Right lung (tissue), 5 donors: ENCODE measurements around the gene CA10. TPM values are rescaled to one million over a fixed set of nuclear protein-coding genes. Genes with fewer than 3 reads are reported as not detected.

Source experiments
- DNase-seq, 2 donors: peaks; one replicate each; pipeline ENCODE4 v3.0.0-alpha.2; 2013
- polyA plus RNA-seq, 5 donors: library from polyadenylated mRNA; unstranded; fragments of 120-200 nt; gene quantifications; one replicate each; pipeline versions ENCODE4 v1.2.1 to v1.2.3, GENCODE V29; 2013; ENCODE audit warnings: inconsistent platforms in 1 of 5, low replicate concordance in 1 of 5; ENCODE audit not compliant: insufficient read length in 5 of 5, insufficient read depth in 1 of 5

The CA10 gene
- polyA plus RNA-seq, 5 donors, result 0.04 to 0.19 (median 0.17) TPM; not detected in 2

DNA sequence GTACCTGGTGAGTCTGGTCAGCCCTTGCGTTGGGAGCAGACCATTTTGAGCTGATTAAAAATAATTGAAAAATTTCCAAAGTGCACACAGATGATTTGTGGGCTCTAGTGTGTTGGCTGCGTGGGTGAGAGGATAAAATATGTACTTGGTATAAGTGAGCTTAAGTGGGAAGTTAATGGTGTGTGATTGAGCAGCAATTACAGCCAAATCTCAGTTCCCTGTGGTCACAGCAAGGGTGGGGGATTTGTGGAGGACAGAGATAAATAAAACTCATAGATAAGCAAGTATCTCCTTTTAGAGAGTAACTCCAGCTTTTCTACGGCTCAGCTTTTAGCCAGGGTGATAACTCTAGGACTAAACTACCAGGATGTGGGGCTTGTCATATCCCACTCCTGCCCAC is 507.7 kb downstream of the CA10 start:
- DNase-seq, result no peak

DNA sequence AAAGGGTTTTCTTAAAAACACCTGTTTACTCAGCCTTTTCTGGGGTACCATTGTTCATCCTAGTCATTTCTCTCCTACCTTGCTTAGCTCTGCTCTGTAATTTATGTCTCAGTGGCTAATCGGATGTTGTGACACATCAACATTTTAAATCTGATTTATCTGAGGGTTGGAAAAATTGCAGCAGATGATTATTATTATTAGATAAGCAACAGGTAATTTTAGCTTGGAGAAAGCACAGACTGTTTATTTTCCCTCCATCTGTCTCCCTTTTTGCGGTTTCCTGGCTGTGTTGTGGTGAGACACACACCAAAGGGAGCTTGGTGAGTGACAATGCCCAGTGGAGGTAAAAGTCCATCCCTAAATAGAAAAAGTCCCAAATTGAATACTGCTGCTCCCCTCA is 508.3 kb downstream of the CA10 start:
- DNase-seq, result no peak

DNA sequence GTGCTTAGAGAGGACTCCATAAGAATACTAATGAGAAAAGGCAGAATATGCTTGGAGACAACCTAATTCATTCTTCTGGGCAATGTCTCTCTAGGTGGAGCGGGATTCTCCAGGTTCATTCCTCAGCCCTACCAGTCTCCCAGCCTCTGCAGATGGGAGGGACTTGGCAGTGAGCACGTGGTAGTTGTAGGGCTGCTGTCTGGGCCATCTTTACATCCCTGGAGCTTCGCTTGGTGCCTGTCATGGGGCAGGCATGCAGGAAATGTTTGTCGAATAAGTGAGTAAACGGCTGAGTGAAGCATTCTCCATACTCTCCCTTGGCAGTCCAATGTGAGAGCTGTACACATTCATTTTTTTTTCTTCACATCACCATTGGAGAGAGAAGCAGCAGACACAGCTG is 510.7 kb downstream of the CA10 start:
- DNase-seq, result no peak

DNA sequence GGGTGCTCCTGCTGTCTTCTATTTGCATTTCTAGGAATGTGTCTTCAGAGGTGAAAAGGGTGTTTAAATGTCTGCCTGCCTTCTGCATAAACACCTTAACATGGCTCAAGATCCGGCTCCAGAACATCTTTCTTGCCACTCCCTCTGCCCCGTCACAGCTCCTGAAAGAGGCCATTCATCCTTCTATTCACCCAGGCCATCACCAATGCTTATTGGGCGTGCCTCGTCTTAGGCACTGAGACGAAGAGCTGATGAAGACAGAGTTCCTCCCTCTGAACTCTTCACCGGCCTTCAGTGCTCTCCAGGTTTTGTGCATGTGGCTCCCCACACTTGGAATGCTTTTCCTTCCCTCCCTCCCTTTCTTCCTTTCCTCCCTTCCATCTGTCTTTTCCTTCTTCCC is 511.4 kb downstream of the CA10 start:
- DNase-seq, result no peak

DNA sequence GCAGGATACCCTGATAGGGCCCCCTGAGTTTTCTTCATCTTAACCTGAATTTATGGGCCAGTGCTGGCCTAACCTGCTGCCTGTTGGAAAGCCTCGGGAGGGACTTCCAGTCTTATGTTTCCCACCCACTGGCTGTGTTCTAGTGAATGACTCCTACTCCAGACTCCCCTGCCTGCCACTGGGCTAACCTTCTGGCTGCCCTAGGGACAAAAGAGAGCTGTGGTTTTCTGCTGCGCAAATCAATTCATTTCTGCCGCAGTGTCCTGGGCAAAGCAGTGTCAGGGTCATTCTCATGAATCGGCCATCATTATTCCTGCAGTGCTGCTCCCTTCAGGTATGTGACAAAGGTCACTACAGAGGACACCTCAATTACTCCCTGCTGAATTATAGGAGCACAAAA is 512.0 kb downstream of the CA10 start:
- no peak for DNase-seq

DNA sequence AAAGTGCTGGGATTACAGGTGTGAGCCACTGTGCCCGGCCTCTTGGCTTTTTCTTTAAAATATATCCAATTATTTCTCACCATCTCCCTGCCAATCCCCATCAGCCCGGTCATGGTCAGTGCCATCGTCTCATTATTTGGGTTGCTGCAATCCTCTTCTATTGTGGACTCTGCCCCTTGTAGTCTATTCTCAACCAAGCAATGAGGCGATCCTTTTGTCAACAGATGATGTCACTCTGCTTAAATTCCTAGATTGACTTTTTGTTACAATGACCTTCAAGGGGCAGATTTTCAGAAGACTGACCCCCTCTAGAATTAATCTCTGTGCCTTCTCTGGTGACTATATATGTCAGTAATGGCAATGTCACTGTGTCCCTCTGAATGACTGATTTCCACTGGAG is 513.5 kb downstream of the CA10 start:
- no peak for DNase-seq

DNA sequence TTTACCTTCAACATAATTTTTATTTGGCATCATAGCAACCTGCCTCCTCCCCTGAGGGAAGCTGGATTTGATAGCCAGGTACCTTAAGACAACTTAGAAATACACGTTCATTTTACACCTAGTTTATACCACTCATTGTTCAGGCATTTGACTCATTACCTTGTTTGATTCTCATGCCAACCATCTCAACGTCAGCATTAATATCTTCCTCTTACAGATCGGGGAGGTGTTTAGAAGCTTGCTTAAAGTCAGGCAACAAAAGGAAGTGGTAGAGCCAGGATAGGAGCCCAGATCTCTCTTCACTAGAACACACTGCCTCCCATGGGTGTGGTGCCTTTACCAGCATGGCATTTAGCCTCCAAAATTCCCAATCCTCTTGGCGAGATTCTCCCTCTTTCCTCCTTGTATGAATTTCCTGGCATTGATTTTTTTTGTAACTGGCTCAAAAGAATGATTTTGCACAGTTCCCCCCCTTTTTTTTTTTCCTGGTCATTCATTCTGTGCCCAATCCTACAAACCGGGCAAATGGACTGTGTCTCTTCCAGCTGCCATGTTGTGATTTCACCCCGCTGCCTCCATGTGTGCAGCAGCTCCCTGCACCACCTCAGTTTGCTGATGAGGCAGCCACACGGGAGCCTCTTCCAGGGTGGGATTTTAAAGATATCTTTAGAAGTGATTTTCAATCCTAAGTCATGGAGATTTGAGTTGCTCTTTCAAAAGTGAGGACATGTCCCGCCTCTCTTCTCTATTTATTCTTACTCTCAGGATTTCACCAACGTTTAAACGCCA is 514.6 kb downstream of the CA10 start:
- DNase-seq, result no peak

DNA sequence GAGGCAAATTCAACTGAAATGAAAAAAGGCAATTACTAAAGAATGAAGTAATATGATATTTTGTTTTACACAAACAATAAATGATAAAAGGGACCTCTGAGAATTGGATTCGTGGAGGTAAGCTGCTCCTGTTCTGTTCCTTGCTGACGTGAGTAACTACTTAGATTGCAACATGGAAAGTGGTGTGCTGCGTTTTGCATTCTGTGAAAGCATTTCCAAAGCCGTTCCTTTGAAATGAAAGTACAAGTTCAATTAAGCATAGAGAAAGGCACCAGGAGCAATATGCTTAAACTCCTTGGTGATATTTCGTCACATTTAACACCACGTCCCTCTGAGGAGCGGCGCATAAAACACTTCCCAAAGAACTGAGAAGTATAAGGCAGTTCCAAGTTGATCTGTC is 516.5 kb downstream of the CA10 start:
- DNase-seq, result no peak

DNA sequence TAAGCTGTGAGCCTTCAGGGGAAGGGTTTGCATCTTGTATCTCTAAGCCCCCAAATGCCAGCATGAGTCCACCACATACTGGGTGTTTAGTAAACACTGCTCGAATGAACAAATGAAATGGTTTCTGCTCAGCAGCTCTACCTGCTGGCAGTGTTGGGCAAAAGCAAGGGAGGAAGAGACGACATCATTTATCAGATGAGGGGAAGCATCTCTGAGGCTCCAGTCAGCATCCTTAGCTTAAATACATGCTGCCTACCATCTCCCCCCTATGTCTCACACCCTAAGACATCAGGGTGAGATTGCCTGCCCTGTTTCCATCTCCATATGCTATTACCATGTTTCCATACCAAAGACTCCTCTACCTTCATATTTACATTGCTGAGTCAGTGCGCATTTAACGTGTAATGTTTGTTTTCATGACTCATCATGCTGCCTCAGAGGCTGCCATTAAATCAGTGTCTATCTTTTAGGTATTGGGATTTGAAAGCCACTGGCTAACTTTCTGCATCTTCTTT is 518.3 kb downstream of the CA10 start:
- no peak for DNase-seq

DNA sequence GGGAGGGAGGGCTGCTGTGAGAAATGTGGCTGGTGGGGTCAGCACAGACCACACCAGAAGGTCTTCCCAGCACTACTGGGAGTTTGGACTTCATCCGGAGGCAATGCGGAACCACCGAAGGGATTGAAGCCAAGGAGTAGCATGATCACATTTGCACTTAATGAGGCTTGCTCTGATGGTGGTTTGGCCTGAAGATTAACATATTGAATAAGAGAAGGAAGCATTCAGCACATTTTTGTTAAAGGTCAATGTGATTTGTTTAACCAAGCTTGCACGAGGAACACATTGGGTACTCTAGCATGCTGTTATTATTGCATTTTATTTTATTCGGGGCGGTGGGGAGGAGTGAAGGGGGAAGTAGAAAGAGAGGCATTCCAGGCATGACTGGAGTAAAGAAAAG is 519.5 kb downstream of the CA10 start:
- peak; percentile 28 to 38 for DNase-seq

DNA sequence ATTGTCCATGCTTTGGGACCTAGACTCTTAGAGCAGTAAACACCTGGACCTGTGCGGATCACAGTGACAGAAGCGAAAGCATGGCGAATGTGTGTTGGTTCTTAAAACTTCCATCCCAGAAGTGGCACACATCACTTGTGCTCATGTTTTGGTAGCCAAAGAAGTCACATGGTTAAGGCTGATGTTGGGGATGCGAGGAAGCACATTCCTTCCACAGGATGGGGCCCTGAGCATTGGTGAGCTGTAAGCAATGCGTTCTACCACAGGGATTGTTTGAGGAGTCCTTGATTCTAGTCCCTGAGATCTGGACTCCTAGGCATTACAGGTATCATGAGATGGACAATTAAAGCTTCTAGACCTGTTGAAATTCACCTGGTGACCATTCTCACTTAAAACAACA is 522.2 kb downstream of the CA10 start:
- no peak for DNase-seq

DNA sequence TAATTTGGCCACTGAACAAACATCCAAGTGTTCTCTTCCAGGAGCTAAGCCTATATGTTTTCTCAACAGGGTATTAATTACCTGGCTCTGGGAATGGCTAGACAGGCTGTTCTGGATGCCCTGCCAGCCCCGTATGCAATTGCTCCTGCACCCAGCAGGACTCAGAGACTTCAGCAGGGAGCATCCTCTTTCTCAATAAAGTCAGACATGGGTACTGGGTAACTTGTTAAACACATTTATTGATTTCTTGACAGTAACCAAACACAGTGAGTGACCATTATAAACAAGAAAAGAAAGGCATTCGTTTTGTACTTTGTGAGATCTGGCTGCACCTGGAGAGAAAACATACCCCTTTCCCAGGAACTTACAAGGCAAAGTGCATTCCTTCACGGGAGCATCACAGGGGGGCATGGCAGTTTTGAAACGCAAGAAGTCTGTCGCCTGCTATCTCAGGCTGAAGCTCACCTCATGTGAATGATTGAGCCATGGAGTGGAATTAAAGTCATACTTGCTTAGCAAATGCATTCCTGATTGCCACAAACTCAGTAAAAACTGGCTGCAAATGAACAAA is 528.3 kb downstream of the CA10 start:
- DNase-seq, result no peak

DNA sequence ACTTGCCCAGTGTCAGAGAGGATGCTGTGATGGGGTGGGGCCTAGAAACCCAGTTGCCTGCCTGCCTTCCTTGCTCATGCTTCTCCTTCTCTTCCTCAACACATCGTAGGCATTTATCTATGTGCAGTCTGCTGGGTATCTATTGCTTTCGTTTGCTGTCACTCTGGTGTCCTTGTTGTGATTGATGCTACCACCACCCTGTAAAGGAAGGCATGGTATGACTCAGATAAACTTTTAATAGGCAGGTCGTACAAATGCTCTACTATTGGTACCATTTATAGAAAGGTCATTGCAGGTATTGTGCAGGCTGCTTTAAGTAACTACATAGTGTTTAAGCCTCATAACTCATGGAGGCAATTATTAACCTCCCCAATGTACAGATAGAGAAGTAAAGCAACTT is 529.3 kb downstream of the CA10 start:
- DNase-seq, result no peak

DNA sequence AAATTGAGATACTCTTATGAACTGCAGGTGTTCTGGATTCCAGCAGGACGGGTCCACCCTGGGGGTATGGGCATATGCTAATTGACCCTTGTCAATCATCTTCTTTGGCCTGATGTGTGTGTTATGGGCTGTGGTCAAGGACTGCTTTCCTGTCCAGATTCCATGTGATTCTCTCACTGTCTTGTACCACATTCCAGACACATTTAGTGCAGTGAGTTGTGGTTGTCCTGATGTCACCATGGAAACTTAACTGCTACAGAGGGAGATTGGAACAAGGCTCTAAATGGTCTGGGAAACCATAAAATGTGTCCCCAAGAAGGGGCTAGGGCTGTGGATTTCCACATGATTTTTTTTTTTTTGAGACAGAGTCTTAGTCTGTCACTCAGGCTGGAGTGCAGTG is 530.7 kb downstream of the CA10 start:
- DNase-seq, result no peak

DNA sequence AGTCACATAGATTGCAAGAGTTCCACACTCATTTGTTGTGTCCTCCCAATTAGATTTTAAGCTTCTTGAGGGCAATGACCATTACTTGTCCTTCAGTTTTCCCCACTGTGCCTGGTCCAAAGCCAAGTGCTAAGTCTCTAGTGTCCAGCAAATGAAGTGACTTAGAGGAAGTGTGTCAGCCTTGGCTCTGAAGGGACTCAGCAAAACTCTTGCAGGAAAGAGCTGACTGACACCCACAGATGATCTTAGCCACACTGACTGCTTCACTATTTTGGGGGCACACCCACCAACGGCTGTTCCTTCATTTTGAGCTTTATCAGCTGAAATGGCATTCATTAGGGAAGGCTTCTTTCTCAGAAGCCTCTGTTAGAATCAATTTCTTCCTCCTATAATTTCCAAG is 540.0 kb downstream of the CA10 start:
- DNase-seq, result no peak

DNA sequence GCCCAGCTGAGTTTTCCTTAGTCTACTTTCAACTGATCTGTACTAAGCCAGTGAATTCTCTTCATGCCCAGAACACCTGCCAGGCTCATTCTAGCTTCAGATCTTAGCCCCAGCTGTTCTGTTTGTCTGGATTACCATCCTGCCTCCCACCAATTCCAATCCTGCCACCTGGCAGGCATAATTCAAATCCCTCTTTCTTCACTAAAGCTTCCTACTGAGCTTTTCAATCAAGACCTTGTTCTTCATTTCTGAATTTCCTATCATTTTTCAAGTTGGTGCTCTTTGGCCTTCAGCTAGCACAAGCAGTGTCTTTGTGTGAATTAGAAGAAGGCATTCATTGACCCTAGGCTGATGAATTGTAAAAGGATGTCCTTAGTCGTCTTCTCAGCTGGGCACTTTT is 540.5 kb downstream of the CA10 start:
- no peak for DNase-seq

DNA sequence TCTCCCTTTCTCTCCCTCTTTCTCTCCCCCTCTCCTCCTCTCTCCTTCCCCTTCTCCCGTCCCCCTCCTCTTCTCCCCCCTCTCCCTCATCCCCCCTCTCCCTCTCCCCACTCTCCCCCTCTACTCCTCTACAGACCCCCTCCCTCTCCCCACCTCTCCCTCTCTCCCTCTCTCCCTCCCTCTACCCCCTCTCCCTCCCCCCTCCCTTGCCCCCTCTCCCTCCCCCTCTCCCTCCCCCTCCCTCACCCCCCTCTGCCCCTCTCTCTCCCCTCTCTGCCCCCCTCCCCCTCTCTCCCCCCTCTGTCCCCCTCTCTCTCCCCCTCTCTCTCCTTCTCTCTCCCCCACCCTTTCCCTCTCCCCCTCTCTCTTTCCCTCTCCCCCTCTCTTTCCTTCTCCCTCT is 545.3 kb downstream of the CA10 start:
- no peak for DNase-seq

DNA sequence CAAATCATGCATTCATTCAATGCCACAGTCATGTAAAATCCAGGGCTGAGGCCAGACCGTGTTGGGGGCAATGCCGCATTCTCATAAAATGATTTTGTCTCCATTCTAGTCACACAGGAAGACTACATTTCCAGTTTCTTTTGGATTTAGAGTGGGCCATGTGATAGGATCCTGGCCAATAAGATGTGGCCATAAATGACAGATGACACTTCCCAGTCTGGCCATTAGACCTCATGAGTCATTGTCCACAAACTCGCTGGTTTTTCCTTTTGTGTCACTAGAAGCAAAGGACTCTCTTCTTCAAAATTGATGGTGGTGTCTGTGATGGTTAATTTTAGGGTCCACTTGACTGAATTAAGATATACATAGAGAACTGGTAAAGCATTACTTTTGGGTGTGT is 545.8 kb downstream of the CA10 start:
- DNase-seq, result no peak

DNA sequence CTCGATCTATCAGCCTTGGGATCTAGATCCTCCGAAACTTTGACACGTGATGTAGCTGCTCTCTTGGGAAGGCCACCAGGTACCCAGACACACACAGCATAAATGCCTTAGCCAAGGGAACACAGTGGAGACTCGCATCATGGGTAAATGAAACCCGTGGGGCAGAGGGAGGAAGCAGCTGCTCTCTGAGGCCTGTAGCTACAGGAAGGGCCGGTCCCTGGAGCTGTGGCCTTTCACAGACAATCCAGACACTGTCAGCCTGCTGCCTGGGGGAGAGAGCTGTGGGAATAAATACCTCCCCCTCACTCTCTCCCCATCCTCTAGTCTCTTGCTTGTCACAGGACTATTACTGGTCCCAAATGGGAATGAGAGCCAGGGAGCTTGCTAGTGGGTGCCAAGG is 546.9 kb downstream of the CA10 start:
- no peak for DNase-seq

DNA sequence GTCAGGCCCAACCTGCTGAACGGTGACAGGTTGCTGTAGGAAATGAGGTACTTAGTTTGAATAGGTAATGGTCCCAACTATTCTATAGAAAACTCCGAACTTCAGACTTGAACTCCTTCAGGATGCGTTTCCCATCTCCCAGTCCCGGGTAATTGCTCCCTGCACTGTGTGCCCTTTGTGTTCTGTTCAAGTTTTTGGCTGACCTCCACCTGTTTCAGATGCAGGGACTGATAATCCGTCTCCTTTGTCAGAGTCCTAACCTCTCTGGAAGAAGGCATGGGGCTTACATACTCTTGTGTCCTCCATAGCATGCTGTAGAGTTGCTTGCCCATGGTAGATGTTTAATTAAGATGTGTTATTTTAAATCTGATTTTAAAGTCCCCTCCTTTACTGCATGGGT is 547.7 kb downstream of the CA10 start:
- no peak for DNase-seq

DNA sequence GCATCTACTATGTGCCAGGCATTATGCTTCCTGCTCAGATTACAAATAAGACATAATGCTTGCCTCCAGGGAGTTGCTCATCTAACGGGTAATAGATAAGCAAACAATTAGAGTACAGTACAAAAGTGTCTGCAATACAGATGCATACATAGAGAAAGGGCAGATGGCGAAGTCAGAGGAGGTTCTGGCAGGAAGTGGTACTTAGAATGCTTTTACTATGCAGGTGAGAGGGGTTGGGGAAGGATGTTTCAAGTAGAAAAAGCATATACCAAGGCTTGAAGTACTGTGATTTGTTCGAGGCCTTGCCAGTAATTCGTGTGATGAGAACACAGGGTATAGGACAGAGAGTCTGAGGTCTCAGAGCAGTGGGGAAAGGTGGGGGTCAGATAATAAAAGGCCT is 548.4 kb downstream of the CA10 start:
- DNase-seq, result no peak

DNA sequence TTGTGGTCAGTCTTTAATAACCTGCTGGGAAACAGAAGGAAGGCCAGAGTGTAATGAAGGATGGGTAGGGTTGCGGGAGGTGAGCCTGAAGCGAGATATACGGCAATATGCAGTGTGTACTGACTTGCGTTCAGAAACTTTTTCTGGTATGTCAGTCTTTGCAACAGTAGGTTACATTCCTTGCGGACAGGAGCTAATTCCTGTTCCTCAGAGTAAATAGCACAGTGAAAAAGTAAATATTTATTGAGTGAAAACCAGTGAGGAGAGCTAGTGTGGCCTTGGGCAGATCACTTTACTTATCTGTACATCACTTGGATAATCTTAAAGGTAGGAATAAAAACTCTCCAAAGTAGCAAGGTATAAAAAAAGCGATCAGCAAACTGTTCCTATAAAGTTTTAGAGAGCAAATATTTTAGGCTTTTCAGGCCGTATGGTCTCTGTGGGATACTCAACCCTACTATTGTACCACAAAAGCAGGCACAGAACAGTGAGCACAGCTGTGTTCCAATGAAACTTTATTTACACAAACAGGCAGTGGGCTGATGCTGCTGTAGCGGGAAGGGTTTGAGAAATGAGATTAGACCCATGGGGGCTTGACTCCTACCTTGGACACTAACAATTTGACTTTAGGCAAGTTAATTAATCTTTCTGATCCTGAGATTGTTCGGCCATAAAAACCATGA is 550.1 kb downstream of the CA10 start:
- DNase-seq, result no peak

DNA sequence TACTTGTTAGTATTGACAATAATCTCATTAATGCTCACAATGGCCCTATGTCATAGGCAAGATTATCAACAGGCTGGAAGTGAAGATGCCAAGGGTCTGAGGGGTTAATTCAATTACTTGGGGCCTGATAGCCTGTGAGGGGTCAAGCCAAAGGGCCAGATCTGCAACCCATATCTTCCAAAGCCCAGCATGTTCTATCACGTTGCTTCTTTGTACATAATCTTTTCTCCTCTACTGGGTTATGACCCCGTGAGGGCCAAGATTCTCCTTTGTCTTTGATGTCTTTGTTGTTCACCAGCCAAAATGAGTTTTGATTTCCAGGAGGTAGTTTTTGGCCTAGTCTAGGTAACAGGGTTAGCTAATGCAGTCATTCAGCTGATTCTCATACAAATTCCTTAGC is 551.0 kb downstream of the CA10 start:
- no peak for DNase-seq
